ENCODE results near the gene LARGE1. TPM values are rescaled to one million over a fixed set of nuclear protein-coding genes. Genes with fewer than 3 reads are reported as not detected.

The LARGE1 gene
- total and polyA plus RNA-seq, 2 of the 8 experiments (the other 6 are each of a cell fraction or from before 2014, with no cell fraction given): 43.7 to 83.0 TPM

DNA sequence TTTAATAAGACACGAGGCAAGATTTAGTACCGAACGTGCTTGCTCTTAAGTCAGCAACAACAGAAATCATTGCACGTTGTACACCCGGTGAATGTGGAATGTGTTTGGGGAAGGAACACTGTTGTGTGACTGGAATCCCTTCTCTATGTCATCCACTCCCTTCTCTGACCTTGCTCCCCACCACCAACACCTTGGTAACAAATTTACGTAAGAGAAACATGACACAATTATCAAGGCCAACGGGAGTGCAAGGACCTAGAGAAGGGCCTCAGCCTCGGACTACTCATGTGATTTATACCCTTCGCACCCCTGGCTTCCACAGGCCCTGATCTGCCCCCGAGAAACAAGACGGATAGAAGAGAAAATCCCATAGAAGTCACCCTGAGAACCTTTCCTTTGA is 236.2 kb downstream of the LARGE1 start (continued):
- TF ChIP-seq, protein P1, sequence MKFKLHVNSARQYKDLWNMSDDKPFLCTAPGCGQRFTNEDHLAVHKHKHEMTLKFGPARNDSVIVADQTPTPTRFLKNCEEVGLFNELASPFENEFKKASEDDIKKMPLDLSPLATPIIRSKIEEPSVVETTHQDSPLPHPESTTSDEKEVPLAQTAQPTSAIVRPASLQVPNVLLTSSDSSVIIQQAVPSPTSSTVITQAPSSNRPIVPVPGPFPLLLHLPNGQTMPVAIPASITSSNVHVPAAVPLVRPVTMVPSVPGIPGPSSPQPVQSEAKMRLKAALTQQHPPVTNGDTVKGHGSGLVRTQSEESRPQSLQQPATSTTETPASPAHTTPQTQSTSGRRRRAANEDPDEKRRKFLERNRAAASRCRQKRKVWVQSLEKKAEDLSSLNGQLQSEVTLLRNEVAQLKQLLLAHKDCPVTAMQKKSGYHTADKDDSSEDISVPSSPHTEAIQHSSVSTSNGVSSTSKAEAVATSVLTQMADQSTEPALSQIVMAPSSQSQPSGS (IDR thresholded peaks at IDR 0.05; ENCODE audit: low read length): no peak
- TF ChIP-seq ZNF274 (IDR thresholded peaks at IDR 0.05; ENCODE audit: borderline replicate concordance, extremely low read depth, low read length) (no peak), POU5F1 (IDR thresholded peaks at IDR 0.05; ENCODE audit: low read depth, low read length) (no peak), YY1 (IDR thresholded peaks at IDR 0.05; ENCODE audit: low read depth, low read length) (no peak), SIRT6 (IDR thresholded peaks at IDR 0.05; ENCODE audit: low read length) (no peak), CTBP2 (IDR thresholded peaks at IDR 0.05; ENCODE audit: borderline replicate concordance, insufficient read depth, insufficient read length, low read length) (no peak), FOSL1 (IDR thresholded peaks at IDR 0.05; ENCODE audit: insufficient read depth, low read depth, low read length) (no peak), KDM5A (IDR thresholded peaks at IDR 0.05; ENCODE audit: low read length) (no peak)
